Measurements from ENCODE around the gene RGPD8.
A peak's percentile ranks its signal among the peaks of the same experiment; 100 is the strongest.
"Not testable (repeated sequence)": the region's sequence is repeated elsewhere in the genome, so short reads cannot be mapped to it uniquely, and the experiment has no call there.

Gene RGPD8

DNA sequence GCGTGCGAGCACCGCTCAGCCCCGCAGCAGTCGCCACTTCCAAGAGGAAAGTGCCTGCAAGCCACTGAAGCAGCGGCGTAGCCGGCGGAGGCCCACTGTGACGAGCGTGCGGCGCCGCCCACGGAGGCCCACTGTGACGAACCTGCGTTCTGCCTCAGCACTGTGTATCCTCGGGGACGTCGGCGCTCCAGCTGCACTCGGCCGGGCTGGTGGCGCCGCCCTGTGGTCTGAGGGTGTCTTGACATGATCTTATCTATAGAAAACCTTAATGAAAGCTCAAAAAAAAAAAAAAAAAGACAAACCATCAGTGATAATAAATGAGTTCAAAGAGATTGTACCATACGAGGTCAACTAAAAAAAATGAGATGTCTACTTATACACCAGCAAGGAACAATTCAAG is at the start of gene RGPD8:
Gene RGPD8 (minus strand): TSS at position 166 of the 400 bp plus-strand sequence. CDS start 192 bp downstream, outside the sequence.
- H3K36me3 ChIP-seq (ENCODE audit: control insufficient read depth in 1 of 2, insufficient read depth in 2 of 2, low read length in 2 of 2); H3K9me3 ChIP-seq (ENCODE audit: control insufficient read depth in 1 of 2, low read length in 2 of 2); H3K4me1 ChIP-seq (ENCODE audit: control insufficient read depth in 1 of 2, insufficient read depth in 2 of 2, low read length in 2 of 2); H3K27me3 ChIP-seq (ENCODE audit: low read depth, low read length); H3K27ac ChIP-seq (ENCODE audit: low read length): not testable (repeated sequence)
- peak within 1 kb of the TSS in 1 of 2 donors; percentile 60 for H3K4me3 ChIP-seq (ENCODE audit: low read depth in 1 of 2, low read length in 2 of 2)

- H3K9me3 ChIP-seq (ENCODE audit: control insufficient read depth in 1 of 2, low read length in 2 of 2), result no peaks in the 10 kb centered on the region
- no peaks in the 10 kb centered on the region for H3K36me3 ChIP-seq (ENCODE audit: control insufficient read depth in 1 of 2, insufficient read depth in 2 of 2, low read length in 2 of 2)
- H3K4me3 ChIP-seq (ENCODE audit: low read depth in 1 of 2, low read length in 2 of 2), result peak overlapping the region; percentile 81 to 89
- H3K4me1 ChIP-seq (ENCODE audit: control insufficient read depth in 1 of 2, insufficient read depth in 2 of 2, low read length in 2 of 2), result peaks cover 0 to 17% of the 10 kb centered on the region in 2 donors
- no peaks in the 10 kb centered on the region for H3K27me3 ChIP-seq (ENCODE audit: low read depth, low read length)
- H3K27ac ChIP-seq (ENCODE audit: low read length), result peak overlapping the region; percentile 75
Observed at GRCh38 chr2:112483042-112483473, 49.6 kb upstream of the RGPD8 start.

GRCh38 chr2:112482309-112483041 is 49.0 kb upstream of the RGPD8 start:
- Histone ChIP-seq H3K27ac (ENCODE audit: low read length) (peak overlapping the region; percentile 75), H3K4me3 (ENCODE audit: low read depth in 1 of 2, low read length in 2 of 2) (peak overlapping the region; percentile 81 to 89), H3K27me3 (ENCODE audit: low read depth, low read length) (no peaks in the 10 kb centered on the region), H3K9me3 (ENCODE audit: control insufficient read depth in 1 of 2, low read length in 2 of 2) (no peaks in the 10 kb centered on the region), H3K36me3 (ENCODE audit: control insufficient read depth in 1 of 2, insufficient read depth in 2 of 2, low read length in 2 of 2) (no peaks in the 10 kb centered on the region), H3K4me1 (ENCODE audit: control insufficient read depth in 1 of 2, insufficient read depth in 2 of 2, low read length in 2 of 2) (peaks cover 0 to 17% of the 10 kb centered on the region in 2 donors)

GRCh38 chr2:112481528-112482233 is 48.2 kb upstream of the RGPD8 start, which contains the start of gene TTL:
TSS of gene TTL (plus strand) at chr2:112482156. CDS start at chr2:112482345, 189 bp downstream.
- Histone ChIP-seq H3K4me3 (ENCODE audit: low read depth in 1 of 2, low read length in 2 of 2) (peak within 1 kb of the TSS; percentile 89 to 92), H3K27me3 (ENCODE audit: low read depth, low read length) (no peaks in the 10 kb centered on the region), H3K36me3 (ENCODE audit: control insufficient read depth in 1 of 2, insufficient read depth in 2 of 2, low read length in 2 of 2) (no peaks in the 10 kb centered on the region), H3K9me3 (ENCODE audit: control insufficient read depth in 1 of 2, low read length in 2 of 2) (no peaks in the 10 kb centered on the region), H3K4me1 (ENCODE audit: control insufficient read depth in 1 of 2, insufficient read depth in 2 of 2, low read length in 2 of 2) (peaks cover 0 to 17% of the 10 kb centered on the region in 2 donors), H3K27ac (ENCODE audit: low read length) (peak within 1 kb of the TSS; percentile 80)

- Histone ChIP-seq H3K4me1 (ENCODE audit: control insufficient read depth in 1 of 2, insufficient read depth in 2 of 2, low read length in 2 of 2) (peaks cover 0 to 17% of the 10 kb centered on the region in 2 donors), H3K4me3 (ENCODE audit: low read depth in 1 of 2, low read length in 2 of 2) (peak overlapping the region; percentile 81 to 92), H3K27ac (ENCODE audit: low read length) (peak overlapping the region; percentile 80), H3K27me3 (ENCODE audit: low read depth, low read length) (no peaks in the 10 kb centered on the region), H3K9me3 (ENCODE audit: control insufficient read depth in 1 of 2, low read length in 2 of 2) (no peaks in the 10 kb centered on the region), H3K36me3 (ENCODE audit: control insufficient read depth in 1 of 2, insufficient read depth in 2 of 2, low read length in 2 of 2) (no peaks in the 10 kb centered on the region)
Observed at GRCh38 chr2:112481050-112481527, 47.6 kb upstream of the RGPD8 start.

DNA sequence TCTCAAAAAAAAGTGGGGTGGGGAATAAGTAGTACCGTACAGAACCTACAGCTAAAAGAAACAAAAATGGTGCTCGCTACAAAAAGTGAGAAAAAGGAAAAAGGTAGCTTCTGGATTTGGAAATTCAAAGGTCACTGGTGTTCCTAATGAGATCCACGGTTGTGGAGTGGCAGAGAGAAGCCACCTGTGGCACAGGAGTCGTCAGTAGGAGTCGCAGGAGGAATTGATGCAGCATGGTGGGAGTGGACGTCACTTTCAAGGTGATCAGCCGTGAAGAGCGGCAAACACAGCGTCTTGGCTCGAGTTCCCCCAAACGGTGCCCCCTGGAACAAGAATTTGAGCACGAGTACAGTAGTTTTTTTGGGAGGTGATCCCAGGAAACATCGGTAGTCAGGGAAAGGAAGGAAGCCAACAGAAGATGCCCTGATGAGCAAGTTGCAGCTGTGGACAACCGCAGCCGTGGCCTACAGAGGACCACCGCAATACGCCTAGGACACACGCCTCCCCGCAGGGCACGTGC is 47.1 kb upstream of the RGPD8 start:
- Histone ChIP-seq H3K27me3 (ENCODE audit: low read depth, low read length) (no peaks in the 10 kb centered on the region), H3K4me1 (ENCODE audit: control insufficient read depth in 1 of 2, insufficient read depth in 2 of 2, low read length in 2 of 2) (peaks cover 0 to 17% of the 10 kb centered on the region in 2 donors), H3K9me3 (ENCODE audit: control insufficient read depth in 1 of 2, low read length in 2 of 2) (no peaks in the 10 kb centered on the region), H3K36me3 (ENCODE audit: control insufficient read depth in 1 of 2, insufficient read depth in 2 of 2, low read length in 2 of 2) (no peaks in the 10 kb centered on the region), H3K4me3 (ENCODE audit: low read depth in 1 of 2, low read length in 2 of 2) (peak overlapping the region; percentile 81 to 92), H3K27ac (ENCODE audit: low read length) (no peak overlapping the region)

DNA sequence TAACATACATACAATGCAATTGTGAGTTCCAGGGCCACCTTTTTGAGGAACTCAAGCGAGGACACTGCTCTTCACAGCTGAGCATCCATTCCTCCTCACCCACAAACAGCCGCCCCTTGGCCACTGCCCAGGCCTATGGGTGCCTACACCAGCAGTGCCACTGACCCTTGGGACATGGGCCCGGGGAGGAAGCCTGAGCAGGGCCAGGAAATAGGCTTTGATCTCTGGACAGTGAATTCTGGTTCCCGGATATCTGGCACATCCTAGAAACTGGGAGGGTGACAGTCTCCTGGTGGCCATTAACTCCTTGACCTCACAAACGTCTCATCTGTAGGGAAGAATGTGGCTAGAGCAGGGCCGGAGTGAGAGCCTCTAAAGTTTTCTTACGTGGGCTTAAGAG is 43.0 kb upstream of the RGPD8 start:
- no peaks in the 10 kb centered on the region for H3K36me3 ChIP-seq (ENCODE audit: control insufficient read depth in 1 of 2, insufficient read depth in 2 of 2, low read length in 2 of 2)
- H3K4me3 ChIP-seq (ENCODE audit: low read depth in 1 of 2, low read length in 2 of 2), result no peak overlapping the region
- H3K27me3 ChIP-seq (ENCODE audit: low read depth, low read length), result no peaks in the 10 kb centered on the region
- no peaks in the 10 kb centered on the region for H3K9me3 ChIP-seq (ENCODE audit: control insufficient read depth in 1 of 2, low read length in 2 of 2)
- peaks cover 0 to 5% of the 10 kb centered on the region in 2 donors for H3K4me1 ChIP-seq (ENCODE audit: control insufficient read depth in 1 of 2, insufficient read depth in 2 of 2, low read length in 2 of 2)
- no peak overlapping the region for H3K27ac ChIP-seq (ENCODE audit: low read length)

GRCh38 chr2:112474844-112475486 is 41.5 kb upstream of the RGPD8 start:
- H3K4me3 ChIP-seq (ENCODE audit: low read depth in 1 of 2, low read length in 2 of 2), result no peak overlapping the region
- H3K9me3 ChIP-seq (ENCODE audit: control insufficient read depth in 1 of 2, low read length in 2 of 2), result no peaks in the 10 kb centered on the region
- H3K27me3 ChIP-seq (ENCODE audit: low read depth, low read length), result no peaks in the 10 kb centered on the region
- no peaks in the 10 kb centered on the region for H3K4me1 ChIP-seq (ENCODE audit: control insufficient read depth in 1 of 2, insufficient read depth in 2 of 2, low read length in 2 of 2)
- H3K36me3 ChIP-seq (ENCODE audit: control insufficient read depth in 1 of 2, insufficient read depth in 2 of 2, low read length in 2 of 2), result no peaks in the 10 kb centered on the region
- H3K27ac ChIP-seq (ENCODE audit: low read length), result no peak overlapping the region

DNA sequence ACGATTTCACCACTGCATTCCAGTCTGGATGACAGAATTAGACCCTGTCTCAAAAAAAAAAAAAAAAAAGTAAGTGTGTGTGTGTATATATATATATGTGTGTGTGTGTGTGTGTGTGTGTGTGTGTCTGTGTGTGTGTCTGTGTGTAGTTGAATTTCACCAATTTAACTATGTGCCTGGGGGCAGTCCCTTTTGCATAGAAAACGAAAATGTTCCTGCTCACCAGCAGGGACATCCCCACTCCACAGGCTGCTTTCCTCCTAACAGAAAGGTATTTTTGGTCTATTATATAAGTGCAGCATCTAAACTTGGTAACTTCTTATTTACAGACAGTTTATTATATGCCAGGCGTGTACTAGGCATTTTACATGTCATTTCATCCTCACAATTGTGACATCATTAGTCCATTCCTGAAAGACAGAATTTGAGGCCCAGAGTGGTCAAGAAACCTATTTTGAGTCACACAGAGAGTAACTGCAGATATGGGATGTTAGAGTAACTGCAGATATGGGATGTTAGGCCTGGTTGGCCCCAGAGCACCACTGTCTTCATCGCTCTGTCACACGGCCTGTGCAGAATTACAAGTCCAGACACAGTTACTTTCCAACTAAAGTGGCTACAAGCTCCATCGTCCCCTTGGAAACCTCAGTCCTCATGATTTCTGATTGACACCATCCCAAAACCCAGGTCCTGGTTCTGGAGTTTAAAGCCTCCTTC is 39.3 kb upstream of the RGPD8 start:
- Histone ChIP-seq H3K4me1 (ENCODE audit: control insufficient read depth in 1 of 2, insufficient read depth in 2 of 2, low read length in 2 of 2) (no peaks in the 10 kb centered on the region), H3K9me3 (ENCODE audit: control insufficient read depth in 1 of 2, low read length in 2 of 2) (no peaks in the 10 kb centered on the region), H3K27ac (ENCODE audit: low read length) (no peak overlapping the region), H3K36me3 (ENCODE audit: control insufficient read depth in 1 of 2, insufficient read depth in 2 of 2, low read length in 2 of 2) (no peaks in the 10 kb centered on the region), H3K4me3 (ENCODE audit: low read depth in 1 of 2, low read length in 2 of 2) (no peak overlapping the region), H3K27me3 (ENCODE audit: low read depth, low read length) (no peaks in the 10 kb centered on the region)

GRCh38 chr2:112465382-112465781 is 31.9 kb upstream of the RGPD8 start:
- Histone ChIP-seq H3K36me3 (ENCODE audit: control insufficient read depth in 1 of 2, insufficient read depth in 2 of 2, low read length in 2 of 2) (no peaks in the 10 kb centered on the region), H3K4me1 (ENCODE audit: control insufficient read depth in 1 of 2, insufficient read depth in 2 of 2, low read length in 2 of 2) (no peaks in the 10 kb centered on the region), H3K27ac (ENCODE audit: low read length) (no peak overlapping the region), H3K9me3 (ENCODE audit: control insufficient read depth in 1 of 2, low read length in 2 of 2) (no peaks in the 10 kb centered on the region), H3K27me3 (ENCODE audit: low read depth, low read length) (no peaks in the 10 kb centered on the region), H3K4me3 (ENCODE audit: low read depth in 1 of 2, low read length in 2 of 2) (no peak overlapping the region)

Measured in muscle layer of duodenum (tissue), 2 donors.